Subcutaneous abdominal adipose tissue (tissue), 5 donors: ENCODE results near the gene KIF13A.
"Not testable (repeated sequence)": the region's sequence is repeated elsewhere in the genome, so short reads cannot be mapped to it uniquely, and the experiment has no call there.

Experiments
- H3K27ac ChIP-seq: one replicate; pipeline ENCODE4 v1.7.0; 2013; ENCODE audit warnings: low read depth, mild to moderate bottlenecking, inconsistent platforms, low read length, moderate library complexity
- H3K27me3 ChIP-seq, 5 donors: one replicate each; pipeline ENCODE4 v1.7.0; 2013; ENCODE audit warnings: low read length in 5 of 5, inconsistent platforms in 1 of 5; ENCODE audit not compliant: control insufficient read depth in 5 of 5, insufficient read depth in 4 of 5
- H3K36me3 ChIP-seq, 5 donors: one replicate each; pipeline ENCODE4 v1.7.0; 2013; ENCODE audit warnings: low read length in 5 of 5; ENCODE audit not compliant: control insufficient read depth in 5 of 5, insufficient read depth in 5 of 5
- H3K4me1 ChIP-seq, 5 donors: one replicate each; pipeline ENCODE4 v1.7.0; 2013; ENCODE audit warnings: low read length in 5 of 5, mild to moderate bottlenecking in 3 of 5, moderate library complexity in 1 of 5; ENCODE audit not compliant: control insufficient read depth in 5 of 5, insufficient read depth in 5 of 5
- H3K4me3 ChIP-seq, 5 donors: one replicate each; pipeline ENCODE4 v1.7.0; 2013; ENCODE audit warnings: low read length in 5 of 5, low read depth in 1 of 5
- H3K9ac ChIP-seq, 5 donors: one replicate each; pipeline ENCODE4 v1.7.0; 2013; ENCODE audit warnings: low read length in 5 of 5, mild to moderate bottlenecking in 4 of 5, moderate library complexity in 3 of 5
- H3K9me3 ChIP-seq, 5 donors: one replicate each; pipeline ENCODE4 v1.7.0; 2013; ENCODE audit warnings: low read length in 5 of 5; ENCODE audit not compliant: control insufficient read depth in 5 of 5
- donor health status: healthy.
- donor health status: healthy.
- donor health status: healthy.
- donor health status: healthy.
- donor health status: healthy.

The KIF13A gene

GRCh38 chr6:17985934-17986655 lies 1.3 kb downstream of the KIF13A start:
- Histone ChIP-seq H3K9ac (peak overlapping the region; percentile 58 to 86 (median 73)), H3K4me3 (peak overlapping the region; percentile 91 to 97 (median 95)), H3K4me1 (peaks cover 2 to 42% (median 37%) of the 10 kb centered on the region in 5 donors), H3K27ac (peak overlapping the region; percentile 92), H3K36me3 (peaks cover 0 to 7% (median 3%) of the 10 kb centered on the region in 5 donors), H3K9me3 (no peaks in the 10 kb centered on the region), H3K27me3 (no peaks in the 10 kb centered on the region)

- H3K27ac ChIP-seq: peak overlapping the region; percentile 92
- peak overlapping the region; percentile 58 to 97 (median 92) for H3K4me3 ChIP-seq
- H3K36me3 ChIP-seq: peaks cover 0 to 7% (median 3%) of the 10 kb centered on the region in 5 donors
- no peaks in the 10 kb centered on the region for H3K9me3 ChIP-seq
- no peaks in the 10 kb centered on the region for H3K27me3 ChIP-seq
- peak overlapping the region; percentile 6 to 85 (median 62) for H3K9ac ChIP-seq
- peaks cover 2 to 42% (median 37%) of the 10 kb centered on the region in 5 donors for H3K4me1 ChIP-seq
These were observed 2.4 kb downstream of the KIF13A start for GRCh38 chr6:17984812-17985670.

- peak overlapping the region in 1 of 5 donors; percentile 31 for H3K9ac ChIP-seq
- H3K4me3 ChIP-seq: peak overlapping the region in 4 of 5 donors; percentile 91 to 97 (median 94)
- no peaks in the 10 kb centered on the region for H3K27me3 ChIP-seq
- H3K4me1 ChIP-seq: peaks cover 2 to 42% (median 37%) of the 10 kb centered on the region in 5 donors
- no peaks in the 10 kb centered on the region for H3K9me3 ChIP-seq
- H3K27ac ChIP-seq: peak overlapping the region; percentile 92
- H3K36me3 ChIP-seq: peaks cover 0 to 7% (median 3%) of the 10 kb centered on the region in 5 donors
These were observed 3.0 kb downstream of the KIF13A start for GRCh38 chr6:17984399-17984798.

- Histone ChIP-seq H3K4me1 (peaks cover 2 to 41% (median 34%) of the 10 kb centered on the region in 5 donors), H3K9ac (no peak overlapping the region), H3K36me3 (peaks cover 0 to 7% (median 3%) of the 10 kb centered on the region in 5 donors), H3K9me3 (no peaks in the 10 kb centered on the region), H3K27me3 (no peaks in the 10 kb centered on the region), H3K27ac (peak overlapping the region; percentile 92), H3K4me3 (no peak overlapping the region)
These were observed 3.7 kb downstream of the KIF13A start for GRCh38 chr6:17983730-17984129.

DNA sequence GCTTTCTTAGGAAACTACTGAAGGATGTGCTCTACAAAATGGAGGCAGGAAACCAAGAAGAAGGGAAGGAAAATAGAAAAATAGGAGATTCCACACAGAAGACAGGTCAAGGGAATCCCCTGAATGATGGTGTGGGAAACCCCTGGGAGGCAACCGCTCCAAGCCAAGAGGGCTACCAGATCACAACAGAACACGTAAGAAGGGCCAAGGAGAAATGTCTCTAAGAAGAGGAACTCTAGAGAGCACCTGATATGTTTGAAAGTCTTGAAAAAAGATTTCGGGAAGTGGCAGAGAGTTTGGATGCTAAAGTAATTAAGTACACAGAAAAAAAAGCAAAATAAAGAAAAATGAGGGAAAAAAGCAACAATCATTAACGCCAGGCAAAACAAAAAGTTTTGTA lies 7.1 kb downstream of the KIF13A start:
- H3K27ac ChIP-seq: peak overlapping the region; percentile 42

DNA sequence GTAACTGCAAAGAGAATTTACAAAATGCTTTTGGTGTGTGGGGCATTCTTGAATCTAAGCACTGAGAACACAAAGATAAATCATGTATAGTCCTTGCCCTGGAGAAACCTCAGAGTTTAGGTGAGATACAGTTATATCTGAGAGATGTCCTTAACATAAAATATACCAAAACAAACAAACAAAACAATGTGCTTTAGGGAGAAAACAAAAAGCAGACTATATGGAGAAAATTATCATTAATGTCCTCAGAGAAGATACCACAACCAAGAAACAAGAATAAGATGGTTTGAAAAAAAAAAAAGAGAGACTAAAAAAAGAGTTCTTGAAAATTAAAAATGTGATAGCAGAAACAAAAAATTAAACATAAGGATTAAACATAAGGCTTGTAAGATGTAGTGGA lies 8.0 kb downstream of the KIF13A start:
- peaks cover 2 to 11% (median 5%) of the 10 kb centered on the region in 5 donors for H3K4me1 ChIP-seq
- no peak overlapping the region for H3K9ac ChIP-seq
- peak overlapping the region; percentile 42 for H3K27ac ChIP-seq
- H3K4me3 ChIP-seq: no peak overlapping the region
- no peaks in the 10 kb centered on the region for H3K27me3 ChIP-seq
- peaks cover 0 to 7% (median 3%) of the 10 kb centered on the region in 5 donors for H3K36me3 ChIP-seq
- H3K9me3 ChIP-seq: no peaks in the 10 kb centered on the region

More for the DNA sequence above, 7.1 kb downstream of the KIF13A start:
- Histone ChIP-seq H3K9me3 (no peaks in the 10 kb centered on the region), H3K4me3 (no peak overlapping the region), H3K27me3 (no peaks in the 10 kb centered on the region), H3K36me3 (peaks cover 0 to 7% (median 3%) of the 10 kb centered on the region in 5 donors), H3K9ac (no peak overlapping the region), H3K4me1 (peaks cover 2 to 20% (median 14%) of the 10 kb centered on the region in 5 donors)

DNA sequence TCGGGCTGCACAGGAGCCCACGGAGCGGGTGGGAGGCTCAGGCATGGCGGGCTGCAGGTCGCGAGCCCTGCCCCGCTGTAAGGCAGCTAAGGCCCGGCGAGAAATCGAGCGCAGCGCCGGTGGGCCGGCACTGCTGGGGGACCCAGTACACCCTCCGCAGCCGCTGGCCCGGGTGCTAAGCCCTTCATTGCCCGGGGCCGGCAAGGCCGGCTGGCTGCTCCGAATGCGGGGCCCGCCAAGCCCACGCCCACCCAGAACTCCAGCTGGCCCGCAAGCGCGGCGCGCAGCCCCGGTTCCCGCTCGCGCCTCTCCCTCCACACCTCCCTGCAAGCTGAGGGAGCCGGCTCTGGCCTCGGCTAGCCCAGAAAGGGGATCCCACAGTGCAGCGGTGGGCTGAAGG lies 11.2 kb downstream of the KIF13A start:
- not testable (repeated sequence) for H3K27ac ChIP-seq, H3K9ac ChIP-seq, H3K4me3 ChIP-seq, H3K36me3 ChIP-seq, H3K9me3 ChIP-seq, H3K27me3 ChIP-seq
- H3K4me1 ChIP-seq: peaks cover 0 to 22% (median 17%) of the 10 kb centered on the region in 5 donors

- Histone ChIP-seq H3K27ac (no peak overlapping the region), H3K9me3 (no peaks in the 10 kb centered on the region), H3K36me3 (no peaks in the 10 kb centered on the region), H3K27me3 (no peaks in the 10 kb centered on the region), H3K4me1 (peaks cover 0 to 27% (median 18%) of the 10 kb centered on the region in 5 donors), H3K4me3 (no peak overlapping the region), H3K9ac (no peak overlapping the region)
These were observed 12.7 kb downstream of the KIF13A start for GRCh38 chr6:17974570-17975368.

DNA sequence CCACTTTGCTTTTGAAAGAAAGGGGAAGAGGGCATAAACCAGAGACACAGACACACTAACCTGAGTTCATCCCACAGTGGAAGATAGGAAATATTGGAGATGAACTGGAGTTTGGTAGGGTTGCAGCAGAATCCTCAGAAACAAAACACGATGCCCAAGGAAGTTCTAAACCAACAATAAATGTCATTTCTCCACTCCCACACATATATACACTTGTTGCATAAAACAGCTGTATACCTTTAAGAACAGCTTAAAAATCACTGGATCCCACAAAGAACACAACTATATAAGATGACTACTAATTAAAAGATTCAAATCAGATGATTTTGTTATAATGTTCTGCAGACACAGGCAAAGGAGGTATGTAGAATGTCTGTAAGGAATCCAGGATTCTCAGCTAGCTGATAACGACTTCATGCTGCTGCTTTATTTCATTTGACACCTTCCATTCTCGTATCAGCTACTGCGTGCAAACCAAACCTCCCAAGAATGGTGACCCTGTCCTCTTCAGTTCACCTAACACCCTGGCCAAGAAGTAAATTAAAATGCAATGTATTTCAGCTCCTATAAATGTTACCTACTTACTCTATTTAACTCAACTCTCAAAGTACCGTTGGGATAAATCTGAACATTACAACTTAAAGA lies 14.3 kb downstream of the KIF13A start:
- no peaks in the 10 kb centered on the region for H3K27me3 ChIP-seq
- H3K36me3 ChIP-seq: no peaks in the 10 kb centered on the region
- no peaks in the 10 kb centered on the region for H3K9me3 ChIP-seq
- peak overlapping the region in 1 of 5 donors; percentile 13 for H3K4me3 ChIP-seq
- H3K9ac ChIP-seq: no peak overlapping the region
- H3K4me1 ChIP-seq: peaks cover 0 to 34% (median 23%) of the 10 kb centered on the region in 5 donors
- no peak overlapping the region for H3K27ac ChIP-seq
